IMR-90 (cell line): ENCODE measurements around the gene RASSF7.

Source experiments
- BHLHE40 ChIP-seq: fragments of 150-350 bp; IDR thresholded peaks from 2 replicates; pipeline ENCODE4 v1.6.1; 2016; ENCODE audit warnings: mild to moderate bottlenecking, low read depth, low read length
- CEBPB ChIP-seq: IDR thresholded peaks from 2 replicates; pipeline ENCODE4 v1.6.1; 2012; ENCODE audit warnings: low read depth, low read length, improper control_type of control experiment
- CTCF ChIP-seq: conservative IDR thresholded peaks from 2 replicates; pipeline ENCODE4 v1.5.1; 2012; ENCODE audit warnings: mild to moderate bottlenecking, low read depth, low read length, improper control_type of control experiment
- FOS ChIP-seq: fragments of 150-350 bp; IDR thresholded peaks from 2 replicates; pipeline ENCODE4 v1.6.1; 2016; ENCODE audit warnings: low read depth, low read length
- MXI1 ChIP-seq: IDR thresholded peaks from 2 replicates; pipeline ENCODE4 v1.6.1; 2012; ENCODE audit warnings: low read depth, mild to moderate bottlenecking, low read length, moderate library complexity, borderline replicate concordance
- POLR2A ChIP-seq: IDR thresholded peaks from 2 replicates; pipeline ENCODE4 v1.6.1; 2012; ENCODE audit warnings: mild to moderate bottlenecking, low read depth, low read length
- RAD21 ChIP-seq: IDR thresholded peaks from 2 replicates; pipeline ENCODE4 v1.6.1; 2012; ENCODE audit warnings: low read length, improper control_type of control experiment
- RCOR1 ChIP-seq: IDR thresholded peaks from 2 replicates; pipeline ENCODE4 v1.6.1; 2012; ENCODE audit warnings: mild to moderate bottlenecking, low read length, improper control_type of control experiment; ENCODE audit not compliant: insufficient replicate concordance
- RFX5 ChIP-seq: IDR thresholded peaks from 2 replicates; pipeline ENCODE4 v1.8.0; 2012; ENCODE audit warnings: low read depth, mild to moderate bottlenecking, low read length, moderate library complexity

GRCh38 chr11:589798-590197, 29.0 kb downstream of the RASSF7 start:
- TF ChIP-seq POLR2A (no peak), CTCF (no peak), RAD21 (no peak), CEBPB (no peak), BHLHE40 (no peak), RFX5 (no peak), FOS (no peak), MXI1 (no peak), RCOR1 (no peak)
